GM20431 (cell line): Measurements from ENCODE around the gene GSG1L.

Source experiments
- in situ Hi-C: fragments of 300-500 bp; cut with MseI, MboI; formaldehyde crosslinking; loops from one replicate; pipeline ENCODE4 v1.15.0; 2020; ENCODE audit warnings: low sequenced_read_pairs; ENCODE audit not compliant: unreplicated experiment

GSG1L gene

DNA sequence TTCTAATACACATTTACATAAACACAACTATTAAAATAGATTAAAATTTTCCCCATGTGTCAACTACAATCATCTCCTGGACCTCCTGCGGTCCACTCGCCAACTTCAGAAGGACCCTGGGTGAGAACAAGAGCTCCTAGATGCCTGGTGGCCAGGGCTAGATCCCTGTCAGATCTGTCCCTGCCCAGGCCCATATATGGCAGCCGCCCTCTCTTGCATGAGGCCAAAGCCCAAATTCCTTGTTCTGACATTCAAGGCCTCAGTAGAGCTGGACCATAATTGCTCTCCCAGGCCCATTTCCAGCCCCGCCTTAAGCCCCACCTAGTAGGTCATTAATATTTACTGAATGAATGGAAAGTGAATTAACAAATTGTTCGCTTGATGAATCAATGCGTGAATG, 275.8 kb downstream of the GSG1L start:
- in situ Hi-C loops: no loop called here

GRCh38 chr16:27786923-27787625, 276.4 kb downstream of the GSG1L start:
- in situ Hi-C loops: no loop called here

DNA sequence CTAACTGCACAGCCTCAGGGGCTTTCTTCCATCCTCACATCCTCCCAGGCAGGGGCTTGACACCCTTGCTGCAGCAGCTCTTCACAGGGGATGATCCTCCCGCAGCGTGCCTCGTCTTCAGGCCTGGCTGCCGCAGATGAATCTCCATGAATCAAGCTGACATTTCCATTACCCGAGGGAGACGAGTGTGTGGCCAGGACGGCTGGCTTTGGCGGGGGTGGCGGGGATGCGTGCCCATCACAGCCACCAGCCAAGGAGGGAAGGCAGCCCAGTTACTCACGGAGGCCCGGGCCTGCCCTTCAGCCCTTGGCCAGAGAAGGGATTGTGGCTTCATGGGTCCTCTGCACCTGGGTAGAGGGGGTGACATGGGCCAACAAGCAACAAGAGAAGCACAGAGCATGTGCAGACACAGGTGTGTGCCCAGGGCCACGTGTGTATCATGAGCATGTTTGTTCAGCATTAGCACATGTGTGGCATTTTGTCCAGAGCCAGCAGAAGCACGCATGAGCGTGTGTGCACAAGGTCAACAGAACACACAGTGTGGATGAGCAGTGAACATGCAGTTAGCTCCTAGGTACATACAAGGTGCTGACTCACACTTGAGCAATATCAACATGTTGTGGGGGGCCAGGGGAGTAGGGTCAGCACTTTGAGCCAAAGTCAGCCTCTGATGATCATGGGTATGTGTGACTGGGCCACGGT, 277.1 kb downstream of the GSG1L start:
- in situ Hi-C loops: no loop called here

- in situ Hi-C loops: no loop called here
Measured at GRCh38 chr16:27785307-27785678, 278.2 kb downstream of the GSG1L start.

GRCh38 chr16:27784351-27785306, 278.9 kb downstream of the GSG1L start:
- in situ Hi-C loops: no loop called here

DNA sequence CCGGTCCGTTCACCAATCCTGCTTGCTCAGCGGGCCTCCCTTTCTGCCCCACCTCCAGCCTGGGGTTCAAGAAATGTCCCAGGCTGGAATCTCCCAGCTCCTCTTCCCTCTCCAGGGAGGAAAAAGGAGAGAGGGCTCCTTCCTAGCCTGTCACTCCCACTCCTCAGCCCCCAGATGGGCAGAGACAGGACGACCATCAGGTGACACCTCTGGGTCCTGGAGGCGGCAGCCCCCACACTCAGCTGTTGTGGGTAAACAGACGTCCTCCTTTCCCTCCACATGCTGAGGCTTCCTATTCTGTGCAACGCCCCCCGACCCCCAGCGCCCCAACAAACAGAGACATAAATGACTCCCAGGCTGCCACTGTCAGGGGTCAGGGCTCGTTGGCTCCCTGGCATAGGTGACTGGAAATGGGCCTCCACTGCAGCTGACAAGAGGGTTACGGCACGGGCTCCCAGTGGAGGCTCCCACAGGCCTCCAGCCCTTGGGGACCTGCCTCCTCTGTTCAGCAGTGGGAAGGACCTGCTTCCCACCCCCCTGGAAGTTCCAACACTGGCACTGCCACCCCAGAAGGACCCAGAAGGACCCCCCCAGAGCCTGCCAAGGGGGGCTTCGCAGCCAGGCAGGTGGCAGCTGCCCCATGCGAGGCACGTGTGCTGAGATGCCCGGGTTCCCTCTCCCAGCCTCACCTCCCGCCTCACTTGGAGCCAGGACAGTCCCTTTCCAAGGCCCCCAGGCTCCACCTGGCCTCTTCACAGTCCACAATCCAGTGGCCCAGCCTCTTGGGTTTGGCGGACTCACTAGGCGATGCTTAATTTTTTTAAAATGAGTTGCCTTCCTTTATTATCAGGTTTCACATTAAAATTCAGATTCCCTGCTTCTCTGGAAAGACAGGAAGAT, 281.3 kb downstream of the GSG1L start:
- in situ Hi-C loops: no loop called here

GRCh38 chr16:27781195-27781524, 282.4 kb downstream of the GSG1L start:
- in situ Hi-C loops: no loop called here

- in situ Hi-C loops: no loop called here
Measured at GRCh38 chr16:27780468-27781194, 282.9 kb downstream of the GSG1L start.

- in situ Hi-C loops: no loop called here
Measured at GRCh38 chr16:27779641-27780164, 283.8 kb downstream of the GSG1L start.

- in situ Hi-C loops: no loop called here
Measured at GRCh38 chr16:27778926-27779570, 284.5 kb downstream of the GSG1L start.

DNA sequence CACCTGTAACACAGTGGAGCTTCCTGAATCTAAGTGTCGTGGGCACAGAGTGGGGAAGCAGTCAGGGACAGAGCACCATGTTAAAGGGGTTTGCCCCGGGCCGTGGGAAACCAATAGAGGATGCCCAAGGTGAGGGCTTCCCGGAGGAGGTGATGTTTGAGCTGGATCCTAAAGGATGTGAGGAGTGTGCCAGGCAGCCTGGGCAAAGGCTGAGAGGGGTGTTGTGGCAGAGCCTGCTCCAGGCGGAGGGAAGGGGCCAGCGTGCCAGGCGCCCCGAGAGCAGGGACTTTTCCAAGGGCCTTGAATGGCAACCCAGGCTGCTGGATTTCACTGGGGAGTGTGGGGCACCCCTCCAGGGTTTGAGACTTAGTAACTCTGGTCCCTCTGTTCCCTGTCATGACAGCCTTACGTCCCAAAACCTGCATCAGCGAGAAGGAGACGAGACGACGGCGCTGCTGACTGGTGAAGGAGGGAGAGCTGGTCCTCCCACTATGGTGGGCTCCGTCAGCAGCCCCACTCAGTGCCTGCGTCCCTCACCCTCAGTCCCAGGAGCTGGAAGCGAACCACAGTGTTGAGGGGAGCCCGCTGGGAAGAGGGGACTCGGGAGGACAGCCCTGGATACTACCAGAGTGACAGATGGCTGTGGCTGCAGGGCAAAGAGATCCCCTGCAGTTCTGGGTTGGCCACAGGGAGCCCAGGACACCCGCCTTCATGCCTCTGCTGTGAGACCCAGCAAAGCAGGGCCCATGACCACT, 285.2 kb downstream of the GSG1L start:
- in situ Hi-C loops: no loop called here

GRCh38 chr16:27777527-27777926, 286.0 kb downstream of the GSG1L start:
- in situ Hi-C loops: no loop called here

GRCh38 chr16:27776556-27777225, 286.8 kb downstream of the GSG1L start:
- in situ Hi-C loops: no loop called here

- in situ Hi-C loops: no loop called here
Measured at GRCh38 chr16:27775254-27775653, 288.3 kb downstream of the GSG1L start.

DNA sequence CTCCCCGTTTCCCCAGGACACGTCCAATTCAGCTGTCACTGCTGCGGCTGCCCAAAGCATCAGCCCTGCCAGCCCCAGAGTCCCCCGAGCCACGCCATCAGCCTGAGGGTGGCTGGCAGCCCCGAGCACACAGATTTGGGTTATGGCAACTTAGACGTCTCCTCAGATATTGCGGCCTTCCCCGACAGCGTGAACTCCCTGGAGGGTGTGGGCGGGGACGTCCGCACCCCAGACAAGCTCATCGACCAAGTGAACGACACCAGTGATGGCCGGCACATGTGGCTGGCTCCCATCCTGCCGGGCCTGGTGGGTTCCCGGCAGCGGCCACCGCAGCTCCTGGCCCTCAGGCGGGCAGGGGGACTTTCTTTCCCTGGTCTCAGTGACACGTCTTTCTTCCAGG, 288.7 kb downstream of the GSG1L start:
- in situ Hi-C loops: no loop called here

DNA sequence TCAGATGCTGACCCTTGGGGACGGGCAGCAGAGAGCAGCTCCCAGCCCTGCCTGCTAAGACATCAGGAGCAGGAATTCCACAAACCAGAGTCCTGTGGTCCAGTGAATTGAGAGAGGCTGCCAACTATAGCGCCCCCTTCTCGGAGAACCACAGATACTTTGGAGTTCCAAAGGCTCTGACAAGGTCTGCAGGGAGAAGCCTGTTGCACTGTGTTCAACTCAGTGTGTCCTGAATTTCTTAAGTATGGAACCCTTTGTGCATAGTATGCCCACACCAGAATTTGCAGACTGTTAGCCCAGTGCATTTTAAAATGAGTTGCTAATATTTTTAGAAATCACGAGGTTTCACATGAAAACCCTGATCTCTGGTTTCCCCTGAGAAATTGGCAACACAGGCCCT, 290.2 kb downstream of the GSG1L start:
- in situ Hi-C loops: no loop called here

DNA sequence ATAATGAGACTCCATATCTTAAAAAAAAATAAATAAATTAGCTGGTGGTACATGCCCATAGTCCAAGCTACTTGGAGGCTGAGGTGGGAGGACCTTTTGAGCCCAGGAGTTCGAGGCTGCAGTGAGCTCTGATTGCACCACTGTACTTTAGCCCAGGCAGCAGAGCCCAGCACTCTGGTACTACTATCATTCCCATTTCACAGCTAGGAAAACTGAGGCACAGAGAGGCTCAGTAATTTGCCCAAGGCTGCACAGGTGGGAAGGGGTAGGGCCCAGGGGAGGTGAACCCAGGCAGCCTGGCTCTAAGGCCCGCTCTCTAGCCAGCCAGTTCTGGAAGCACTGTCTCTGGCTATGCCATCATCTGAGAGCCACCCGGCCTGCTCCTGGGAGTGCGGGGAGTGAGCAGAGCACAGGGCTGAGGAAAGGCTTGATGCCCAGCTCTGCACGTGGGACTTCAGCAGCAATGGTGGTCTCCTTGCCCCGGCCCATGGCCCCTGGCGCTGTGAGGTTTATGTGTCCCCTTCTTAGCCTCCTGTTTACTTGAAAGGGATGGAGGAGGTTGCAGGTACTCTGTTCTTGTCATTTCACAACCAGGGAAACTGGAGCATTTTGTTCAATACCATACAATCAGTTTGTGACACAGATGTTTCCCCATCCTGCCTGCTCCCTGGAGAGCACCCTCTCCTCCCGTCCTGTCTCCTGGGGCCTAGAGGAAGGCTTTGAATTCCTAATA, 291.3 kb downstream of the GSG1L start:
- in situ Hi-C loops: no loop called here
